HUES64 (cell line): Measurements from ENCODE around the gene DOC2B.

Experiments used
- H3K27ac ChIP-seq: 2 replicates; pipeline ENCODE4 v1.7.0; 2013; ENCODE audit warnings: low read depth, low read length, inconsistent platforms
- H3K27me3 ChIP-seq: 2 replicates; pipeline ENCODE4 v1.6.1; 2013; ENCODE audit warnings: mild to moderate bottlenecking, low read length; ENCODE audit not compliant: insufficient read depth
- H3K36me3 ChIP-seq: 2 replicates; pipeline ENCODE4 v1.6.1; 2013; ENCODE audit warnings: mild to moderate bottlenecking, low read length; ENCODE audit not compliant: insufficient read depth
- H3K4me1 ChIP-seq: 2 replicates; pipeline ENCODE4 v1.6.1; 2013; ENCODE audit warnings: mild to moderate bottlenecking, low read length, moderate library complexity; ENCODE audit not compliant: insufficient read depth
- H3K4me3 ChIP-seq: 2 replicates; pipeline ENCODE4 v1.5.1; 2013; ENCODE audit warnings: mild to moderate bottlenecking, low read length, moderate library complexity
- H3K9ac ChIP-seq: 2 replicates; pipeline ENCODE4 v1.6.1; 2013; ENCODE audit warnings: mild to moderate bottlenecking, low read depth, low read length
- H3K9me3 ChIP-seq: 2 replicates; pipeline ENCODE4 v1.6.1; 2013; ENCODE audit warnings: low read depth, low read length; ENCODE audit not compliant: insufficient read depth
- WGBS: fragments of 150-250, 120-280 bp; methylation state at CpG from one replicate; pipeline ENCODE4 v1.1.7; 2013; ENCODE audit warnings: missing lambda C conversion rate; 5-methylcytosine and 5-hydroxymethylcytosine counted together

The DOC2B gene

GRCh38 chr17:183021-183420 is 1.6 kb upstream of the DOC2B start:
- no peaks in the 10 kb centered on the region for H3K36me3 ChIP-seq
- WGBS: 83% methylated on average over 8 of the region's 8 CpGs
- no peak overlapping the region for H3K27ac ChIP-seq
- H3K27me3 ChIP-seq: peaks cover 76% of the 10 kb centered on the region
- peaks cover 8% of the 10 kb centered on the region for H3K4me1 ChIP-seq
- H3K4me3 ChIP-seq: no peak overlapping the region
- no peaks in the 10 kb centered on the region for H3K9me3 ChIP-seq
- H3K9ac ChIP-seq: no peak overlapping the region

GRCh38 chr17:182050-182751 is 751 bp upstream of the DOC2B start:
- 62% methylated on average over 18 of the region's 18 CpGs for WGBS
- Histone ChIP-seq H3K9me3 (no peaks in the 10 kb centered on the region), H3K9ac (0 out of 2 replicates have a peak overlapping the region, but pooled peaks have one; percentile 36), H3K27me3 (peaks cover 84% of the 10 kb centered on the region), H3K27ac (no peak overlapping the region), H3K36me3 (no peaks in the 10 kb centered on the region), H3K4me1 (peaks cover 8% of the 10 kb centered on the region), H3K4me3 (peak overlapping the region; percentile 49)

- WGBS: 1% methylated on average over 112 of the region's 112 CpGs
- Histone ChIP-seq H3K9me3 (no peaks in the 10 kb centered on the region), H3K27ac (no peak overlapping the region), H3K4me1 (peaks cover 8% of the 10 kb centered on the region), H3K36me3 (no peaks in the 10 kb centered on the region), H3K4me3 (peak overlapping the region; percentile 52), H3K27me3 (peaks cover 85% of the 10 kb centered on the region), H3K9ac (peak overlapping the region; percentile 12; the same call in 1 of the 2 replicates)
These were observed 837 bp downstream of the DOC2B start for GRCh38 chr17:180381-181244.

GRCh38 chr17:179781-180380 is 1.6 kb downstream of the DOC2B start:
- Histone ChIP-seq H3K36me3 (no peaks in the 10 kb centered on the region), H3K27ac (no peak overlapping the region), H3K4me1 (peaks cover 8% of the 10 kb centered on the region), H3K27me3 (peaks cover 78% of the 10 kb centered on the region), H3K4me3 (peak overlapping the region; percentile 52), H3K9me3 (no peaks in the 10 kb centered on the region), H3K9ac (no peak overlapping the region)
- 16% methylated on average over 32 of the region's 32 CpGs for WGBS

- 90% methylated on average over 5 of the region's 5 CpGs for WGBS
- H3K27me3 ChIP-seq: peaks cover 70% of the 10 kb centered on the region
These were observed 2.4 kb downstream of the DOC2B start for GRCh38 chr17:179066-179432.

GRCh38 chr17:178292-179065 is 3.0 kb downstream of the DOC2B start:
- peaks cover 64% of the 10 kb centered on the region for H3K27me3 ChIP-seq
- no peak overlapping the region for H3K9ac ChIP-seq
- no peak overlapping the region for H3K27ac ChIP-seq
- no peaks in the 10 kb centered on the region for H3K36me3 ChIP-seq
- H3K4me3 ChIP-seq: no peak overlapping the region
- H3K9me3 ChIP-seq: no peaks in the 10 kb centered on the region
- 92% methylated on average over 12 of the region's 12 CpGs for WGBS
- H3K4me1 ChIP-seq: peaks cover 8% of the 10 kb centered on the region

More at GRCh38 chr17:179066-179432, 2.4 kb downstream of the DOC2B start:
- Histone ChIP-seq H3K36me3 (no peaks in the 10 kb centered on the region), H3K9ac (no peak overlapping the region), H3K9me3 (no peaks in the 10 kb centered on the region), H3K4me1 (peaks cover 8% of the 10 kb centered on the region), H3K27ac (no peak overlapping the region), H3K4me3 (no peak overlapping the region)

- peaks cover 57% of the 10 kb centered on the region for H3K27me3 ChIP-seq
- H3K36me3 ChIP-seq: no peaks in the 10 kb centered on the region
- 89% methylated on average over 6 of the region's 6 CpGs for WGBS
- H3K27ac ChIP-seq: no peak overlapping the region
- no peak overlapping the region for H3K9ac ChIP-seq
- H3K9me3 ChIP-seq: no peaks in the 10 kb centered on the region
- no peak overlapping the region for H3K4me3 ChIP-seq
- H3K4me1 ChIP-seq: peaks cover 8% of the 10 kb centered on the region
These were observed 3.7 kb downstream of the DOC2B start for GRCh38 chr17:177762-178161.

GRCh38 chr17:177155-177554 is 4.3 kb downstream of the DOC2B start:
- H3K4me1 ChIP-seq: peaks cover 5% of the 10 kb centered on the region
- H3K9me3 ChIP-seq: no peaks in the 10 kb centered on the region
- H3K27ac ChIP-seq: no peak overlapping the region
- no peaks in the 10 kb centered on the region for H3K36me3 ChIP-seq
- 87% methylated on average over 3 of the region's 3 CpGs for WGBS
- no peak overlapping the region for H3K4me3 ChIP-seq
- peaks cover 51% of the 10 kb centered on the region for H3K27me3 ChIP-seq
- no peak overlapping the region for H3K9ac ChIP-seq

- WGBS: 90% methylated on average over 10 of the region's 10 CpGs
- H3K9me3 ChIP-seq: no peaks in the 10 kb centered on the region
- H3K36me3 ChIP-seq: no peaks in the 10 kb centered on the region
- H3K27me3 ChIP-seq: peaks cover 14% of the 10 kb centered on the region
- no peak overlapping the region for H3K9ac ChIP-seq
- no peak overlapping the region for H3K4me3 ChIP-seq
- H3K4me1 ChIP-seq: no peaks in the 10 kb centered on the region
- no peak overlapping the region for H3K27ac ChIP-seq
These were observed 8.1 kb downstream of the DOC2B start for GRCh38 chr17:173166-173911.

GRCh38 chr17:172401-172800 is 9.0 kb downstream of the DOC2B start:
- Histone ChIP-seq H3K4me3 (no peak overlapping the region), H3K4me1 (no peaks in the 10 kb centered on the region), H3K27ac (no peak overlapping the region), H3K27me3 (peaks cover 4% of the 10 kb centered on the region; the same call in 1 of the 2 replicates), H3K9me3 (no peaks in the 10 kb centered on the region), H3K9ac (no peak overlapping the region), H3K36me3 (no peaks in the 10 kb centered on the region)
- 95% methylated on average over 11 of the region's 11 CpGs for WGBS
